ENCODE data around the gene KLHL21. TPM values are rescaled to one million over a fixed set of nuclear protein-coding genes. Genes with fewer than 3 reads are reported as not detected.
"Not testable (repeated sequence)": the region's sequence is repeated elsewhere in the genome, so short reads cannot be mapped to it uniquely, and the experiment has no call there.

Gene KLHL21
- total RNA-seq, 1 donor from 2014 or later: 42.3 TPM

DNA sequence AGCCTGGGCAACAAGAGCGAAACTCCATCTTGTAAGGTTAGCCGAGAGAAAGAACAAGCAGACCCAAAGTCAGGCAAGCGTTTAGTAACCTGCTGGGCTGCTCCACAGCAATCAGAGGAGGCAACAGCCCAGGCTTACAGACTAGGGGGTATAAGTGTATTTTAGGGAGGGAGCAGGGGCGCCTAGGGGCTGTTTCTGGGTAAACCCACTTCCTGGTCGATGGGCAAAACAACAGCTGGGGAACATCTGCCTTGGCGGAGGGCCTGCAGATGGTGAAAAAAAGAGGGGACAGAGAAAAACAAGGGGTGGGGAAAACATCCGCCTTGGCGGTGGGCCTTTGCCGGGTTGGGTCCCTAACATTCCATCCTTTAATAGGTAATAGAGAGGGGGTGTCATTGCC lies 42.4 kb downstream of the KLHL21 start:
- H3K4me3 ChIP-seq (ENCODE audit: insufficient read depth, low read depth, low read length): no peak overlapping the region
- no peak overlapping the region for H2AFZ ChIP-seq (ENCODE audit: low read depth, low read length)
- DNase-seq (ENCODE audit: low read depth): no peak
- Mint-ChIP-seq H3K27ac (ENCODE audit: unreplicated experiment) (no peak overlapping the region), H3K4me1 (ENCODE audit: low read depth, unreplicated experiment) (no peaks in the 10 kb centered on the region), H3K27me3 (ENCODE audit: low read depth, unreplicated experiment) (no peaks in the 10 kb centered on the region), H3K9me3 (ENCODE audit: unreplicated experiment) (peaks cover 5% of the 10 kb centered on the region), H3K36me3 (ENCODE audit: low read depth, unreplicated experiment) (peaks cover 3% of the 10 kb centered on the region), H3K4me3 (ENCODE audit: unreplicated experiment) (no peak overlapping the region)
- H4K20me1 ChIP-seq (ENCODE audit: insufficient read depth, low read length): no peaks in the 10 kb centered on the region
- no peaks in the 10 kb centered on the region for H3K9me3 ChIP-seq (ENCODE audit: insufficient read depth, low read depth, low read length)
- peaks cover under 1% of the 10 kb centered on the region for H3K4me1 ChIP-seq (ENCODE audit: insufficient read depth, low read length)
- H3K36me3 ChIP-seq (ENCODE audit: insufficient read depth, low read length): no peaks in the 10 kb centered on the region
- H3K4me2 ChIP-seq (ENCODE audit: low read length): no peak overlapping the region
- peaks cover 12% of the 10 kb centered on the region for H3K27me3 ChIP-seq (ENCODE audit: insufficient read depth, low read length)
- H3K9ac ChIP-seq (ENCODE audit: low read length): no peak overlapping the region
- no peak for FAIRE-seq
- H3K79me2 ChIP-seq (ENCODE audit: insufficient read depth, low read length): no peaks in the 10 kb centered on the region
- TF ChIP-seq EZH2 (IDR thresholded peaks at IDR 0.05; ENCODE audit: insufficient read depth, low read length): no peak
- TF ChIP-seq, protein P1, sequence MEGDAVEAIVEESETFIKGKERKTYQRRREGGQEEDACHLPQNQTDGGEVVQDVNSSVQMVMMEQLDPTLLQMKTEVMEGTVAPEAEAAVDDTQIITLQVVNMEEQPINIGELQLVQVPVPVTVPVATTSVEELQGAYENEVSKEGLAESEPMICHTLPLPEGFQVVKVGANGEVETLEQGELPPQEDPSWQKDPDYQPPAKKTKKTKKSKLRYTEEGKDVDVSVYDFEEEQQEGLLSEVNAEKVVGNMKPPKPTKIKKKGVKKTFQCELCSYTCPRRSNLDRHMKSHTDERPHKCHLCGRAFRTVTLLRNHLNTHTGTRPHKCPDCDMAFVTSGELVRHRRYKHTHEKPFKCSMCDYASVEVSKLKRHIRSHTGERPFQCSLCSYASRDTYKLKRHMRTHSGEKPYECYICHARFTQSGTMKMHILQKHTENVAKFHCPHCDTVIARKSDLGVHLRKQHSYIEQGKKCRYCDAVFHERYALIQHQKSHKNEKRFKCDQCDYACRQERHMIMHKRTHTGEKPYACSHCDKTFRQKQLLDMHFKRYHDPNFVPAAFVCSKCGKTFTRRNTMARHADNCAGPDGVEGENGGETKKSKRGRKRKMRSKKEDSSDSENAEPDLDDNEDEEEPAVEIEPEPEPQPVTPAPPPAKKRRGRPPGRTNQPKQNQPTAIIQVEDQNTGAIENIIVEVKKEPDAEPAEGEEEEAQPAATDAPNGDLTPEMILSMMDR (IDR thresholded peaks at IDR 0.05; ENCODE audit: insufficient read depth, low read depth, low read length): no peak
- H3K27ac ChIP-seq (ENCODE audit: low read depth, low read length): no peak overlapping the region

DNA sequence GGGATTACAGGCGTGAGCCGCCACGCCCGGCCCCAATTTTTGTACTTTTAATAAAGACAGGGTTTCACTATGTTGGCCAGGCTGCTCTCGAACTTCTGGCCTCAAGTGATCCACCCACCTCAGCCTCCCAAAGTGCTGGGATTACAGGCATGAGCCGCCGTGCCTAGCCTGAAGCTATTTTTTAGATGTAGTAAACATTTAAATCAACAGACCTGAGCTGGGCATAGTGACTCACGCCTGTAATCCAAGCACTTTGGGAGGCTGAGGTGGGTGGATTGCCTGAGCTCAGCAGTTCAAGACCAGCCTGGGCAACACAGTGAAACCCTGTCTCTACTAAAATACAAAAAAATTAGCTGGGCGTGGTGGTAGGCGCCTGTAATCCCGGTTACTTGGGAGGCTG lies 43.5 kb downstream of the KLHL21 start:
- H3K9me3 Mint-ChIP-seq (ENCODE audit: unreplicated experiment); H3K27me3 Mint-ChIP-seq (ENCODE audit: low read depth, unreplicated experiment); H3K4me2 ChIP-seq (ENCODE audit: low read length); H3K9me3 ChIP-seq (ENCODE audit: insufficient read depth, low read depth, low read length); H2AFZ ChIP-seq (ENCODE audit: low read depth, low read length); H3K36me3 ChIP-seq (ENCODE audit: insufficient read depth, low read length); H3K27ac ChIP-seq (ENCODE audit: low read depth, low read length); H3K9ac ChIP-seq (ENCODE audit: low read length); H3K79me2 ChIP-seq (ENCODE audit: insufficient read depth, low read length); H3K4me1 Mint-ChIP-seq (ENCODE audit: low read depth, unreplicated experiment); H3K27ac Mint-ChIP-seq (ENCODE audit: unreplicated experiment); H3K36me3 Mint-ChIP-seq (ENCODE audit: low read depth, unreplicated experiment); H3K4me1 ChIP-seq (ENCODE audit: insufficient read depth, low read length); H3K27me3 ChIP-seq (ENCODE audit: insufficient read depth, low read length); H3K4me3 Mint-ChIP-seq (ENCODE audit: unreplicated experiment); H3K4me3 ChIP-seq (ENCODE audit: insufficient read depth, low read depth, low read length); DNase-seq (ENCODE audit: low read depth); FAIRE-seq; H4K20me1 ChIP-seq (ENCODE audit: insufficient read depth, low read length): not testable (repeated sequence)

DNA sequence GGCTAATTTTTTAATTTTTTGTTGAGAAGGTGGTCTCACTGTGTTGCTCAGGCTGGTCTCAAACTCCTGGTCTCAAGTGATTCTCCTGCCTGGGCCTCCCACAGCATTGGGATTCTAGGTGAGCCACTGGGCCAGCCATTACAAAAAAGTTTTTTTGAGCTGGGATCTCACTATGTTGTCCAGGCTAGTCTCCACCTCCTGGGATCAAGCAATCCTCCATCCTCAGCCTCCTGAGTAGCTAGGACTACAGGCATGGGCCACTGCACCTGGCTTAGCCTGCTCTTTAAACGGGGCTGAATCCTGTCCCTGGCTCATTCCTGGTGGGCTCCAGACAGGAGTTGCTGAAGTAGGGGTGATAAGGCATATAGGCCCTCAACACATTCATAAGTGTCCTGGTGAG lies 45.1 kb downstream of the KLHL21 start:
- FAIRE-seq: no peak
- TF ChIP-seq, protein P1 (IDR thresholded peaks at IDR 0.05; ENCODE audit: insufficient read depth, low read depth, low read length): no peak
- TF ChIP-seq EZH2 (IDR thresholded peaks at IDR 0.05; ENCODE audit: insufficient read depth, low read length): no peak
- Histone ChIP-seq H3K79me2 (ENCODE audit: insufficient read depth, low read length) (peaks cover 18% of the 10 kb centered on the region), H3K9ac (ENCODE audit: low read length) (no peak overlapping the region), H3K36me3 (ENCODE audit: insufficient read depth, low read length) (no peaks in the 10 kb centered on the region), H3K4me2 (ENCODE audit: low read length) (no peak overlapping the region), H4K20me1 (ENCODE audit: insufficient read depth, low read length) (peaks cover 8% of the 10 kb centered on the region), H3K4me1 (ENCODE audit: insufficient read depth, low read length) (peaks cover 14% of the 10 kb centered on the region), H3K4me3 (ENCODE audit: insufficient read depth, low read depth, low read length) (no peak overlapping the region), H3K27me3 (ENCODE audit: insufficient read depth, low read length) (peaks cover under 1% of the 10 kb centered on the region), H3K27ac (ENCODE audit: low read depth, low read length) (no peak overlapping the region), H3K9me3 (ENCODE audit: insufficient read depth, low read depth, low read length) (no peaks in the 10 kb centered on the region), H2AFZ (ENCODE audit: low read depth, low read length) (no peak overlapping the region)
- Mint-ChIP-seq H3K4me1 (ENCODE audit: low read depth, unreplicated experiment) (peaks cover 5% of the 10 kb centered on the region), H3K27ac (ENCODE audit: unreplicated experiment) (peak overlapping the region; percentile 7), H3K9me3 (ENCODE audit: unreplicated experiment) (peaks cover 5% of the 10 kb centered on the region), H3K27me3 (ENCODE audit: low read depth, unreplicated experiment) (no peaks in the 10 kb centered on the region), H3K4me3 (ENCODE audit: unreplicated experiment) (no peak overlapping the region), H3K36me3 (ENCODE audit: low read depth, unreplicated experiment) (peaks cover 3% of the 10 kb centered on the region)
- DNase-seq (ENCODE audit: low read depth): no peak

Measured in astrocyte (in vitro differentiated cells and primary cell).